Stimulated activated CD8-positive, alpha-beta memory T cell treated with anti-CD3 and anti-CD28 coated beads, Interleukin-4, amount 100 ng/mL, for 1 hour (primary cell): Measurements from ENCODE around the gene CYP39A1.
"Not testable (repeated sequence)": the region's sequence is repeated elsewhere in the genome, so short reads cannot be mapped to it uniquely, and the experiment has no call there.

ENCODE experiments used
- DNase-seq, 2 donors: peaks; one replicate each; pipeline ENCODE4 v3.0.0-alpha.2; 2020; ENCODE audit warnings: low read depth in 2 of 2, low spot score in 1 of 2

Gene CYP39A1

GRCh38 chr6:46648869-46649492 is 3.6 kb downstream of the CYP39A1 start:
- no peak for DNase-seq

DNA sequence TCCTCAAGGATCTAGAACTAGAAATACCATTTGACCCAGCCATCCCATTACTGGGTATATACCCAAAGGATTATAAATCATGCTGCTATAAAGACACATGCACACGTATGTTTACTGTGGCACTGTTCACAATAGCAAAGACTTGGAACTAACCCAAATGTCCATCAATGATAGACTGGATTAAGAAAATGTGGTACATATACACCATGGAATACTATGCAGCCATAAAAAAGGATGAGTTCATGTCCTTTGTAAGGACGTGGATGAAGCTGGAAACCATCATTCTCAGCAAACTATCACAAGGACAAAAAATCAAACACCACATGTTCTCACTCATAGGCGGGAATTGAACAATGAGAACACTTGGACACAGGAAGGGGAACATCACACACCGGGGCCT is 4.5 kb downstream of the CYP39A1 start:
- not testable (repeated sequence) for DNase-seq

DNA sequence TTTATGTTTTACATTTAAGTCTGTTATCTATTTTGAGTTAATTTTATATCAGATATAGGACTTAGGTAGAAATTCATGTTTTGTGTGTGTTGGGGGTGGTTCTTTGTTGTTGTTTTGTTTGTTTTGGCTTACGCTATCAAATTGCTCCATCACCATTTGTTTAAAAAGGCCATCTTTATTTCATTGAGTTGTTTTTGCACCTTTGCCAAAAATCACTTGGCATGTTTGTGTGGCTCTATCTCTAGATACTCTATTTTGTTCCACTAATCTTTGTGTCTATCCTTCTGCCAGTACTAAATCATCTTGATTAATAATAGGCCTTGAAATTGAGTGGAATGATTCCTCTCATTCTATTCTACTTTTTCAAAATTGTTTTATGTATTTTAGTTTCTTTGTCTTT is 7.4 kb downstream of the CYP39A1 start:
- DNase-seq, result no peak

- no peak for DNase-seq
Measured at GRCh38 chr6:46642928-46643751, 9.5 kb downstream of the CYP39A1 start.

DNA sequence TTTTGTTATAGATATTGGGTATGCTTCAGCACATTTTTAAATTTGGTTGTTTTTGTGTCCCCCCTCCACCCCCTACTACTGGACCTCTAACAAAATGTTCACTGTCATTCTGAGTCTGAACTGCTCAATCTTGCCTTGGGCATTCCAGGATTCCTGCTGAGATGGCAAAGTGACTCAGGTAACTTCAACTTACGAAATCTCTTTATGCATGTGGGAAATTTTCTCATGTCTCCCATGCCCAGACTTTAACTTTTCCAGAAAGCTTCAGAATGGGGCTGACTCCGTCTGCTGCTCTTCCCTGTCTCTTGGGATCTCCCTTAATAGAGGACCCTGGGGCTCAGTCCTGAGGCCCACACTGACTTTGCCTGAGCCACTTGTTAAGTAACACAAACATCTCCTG is 14.0 kb downstream of the CYP39A1 start:
- DNase-seq, result no peak

DNA sequence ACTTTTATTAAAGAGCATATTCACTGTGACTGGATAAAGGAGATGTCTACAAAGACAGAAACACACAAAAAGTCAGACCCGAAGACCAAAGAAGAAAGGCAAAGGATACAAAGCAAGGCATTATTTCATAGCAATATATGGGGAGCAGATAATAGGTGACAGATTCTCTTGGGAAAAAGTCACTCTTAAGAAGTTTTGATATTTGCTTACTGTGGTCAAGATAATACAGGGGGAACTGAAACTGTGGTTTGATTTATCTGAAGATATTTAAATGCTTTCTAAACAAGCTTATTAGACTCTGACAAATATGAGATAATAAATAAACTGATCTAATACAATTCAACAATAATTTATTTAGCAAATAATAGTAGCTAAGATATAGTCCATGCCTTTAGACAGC is 14.7 kb downstream of the CYP39A1 start:
- DNase-seq, result no peak

- no peak for DNase-seq
Measured at GRCh38 chr6:46637145-46637544, 15.5 kb downstream of the CYP39A1 start.

DNA sequence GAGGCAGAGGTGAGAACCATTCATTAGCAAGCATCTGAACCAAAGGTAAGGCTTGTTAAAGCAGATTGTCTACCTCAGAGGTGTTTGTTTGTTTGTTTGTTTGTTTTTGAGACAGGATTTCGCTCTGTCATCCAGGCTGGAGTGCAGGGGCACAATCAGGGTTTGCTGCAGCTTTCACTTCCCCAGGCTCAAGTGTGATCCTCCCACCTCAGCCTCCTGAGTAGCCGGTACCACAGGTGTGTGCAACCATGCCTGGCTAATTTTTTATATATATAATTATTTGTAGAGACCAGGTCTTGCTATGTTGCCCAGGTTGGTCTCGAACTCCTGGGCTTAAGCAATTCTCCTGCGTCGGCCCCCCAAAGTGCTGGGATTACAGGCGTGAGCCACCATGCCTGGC is 17.2 kb downstream of the CYP39A1 start:
- no peak for DNase-seq

DNA sequence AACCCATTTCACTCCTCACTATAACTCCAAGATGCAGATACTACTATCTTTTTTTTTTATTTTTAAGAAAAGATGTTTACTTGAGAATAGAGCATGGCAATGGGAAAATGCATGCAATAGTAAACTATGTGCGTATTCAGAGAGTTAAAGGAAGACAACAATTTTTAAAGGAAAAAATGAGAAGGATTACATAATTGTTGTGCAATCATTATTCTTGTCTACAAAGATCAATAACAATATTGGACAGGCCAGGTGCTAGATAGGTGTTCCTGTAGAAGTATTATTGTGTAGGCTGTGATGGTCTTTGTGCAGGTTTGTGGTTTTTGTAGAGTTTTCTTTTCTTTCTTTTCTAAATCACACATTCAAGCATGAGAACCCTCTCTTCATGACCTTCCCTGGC is 20.6 kb downstream of the CYP39A1 start:
- DNase-seq, result no peak

DNA sequence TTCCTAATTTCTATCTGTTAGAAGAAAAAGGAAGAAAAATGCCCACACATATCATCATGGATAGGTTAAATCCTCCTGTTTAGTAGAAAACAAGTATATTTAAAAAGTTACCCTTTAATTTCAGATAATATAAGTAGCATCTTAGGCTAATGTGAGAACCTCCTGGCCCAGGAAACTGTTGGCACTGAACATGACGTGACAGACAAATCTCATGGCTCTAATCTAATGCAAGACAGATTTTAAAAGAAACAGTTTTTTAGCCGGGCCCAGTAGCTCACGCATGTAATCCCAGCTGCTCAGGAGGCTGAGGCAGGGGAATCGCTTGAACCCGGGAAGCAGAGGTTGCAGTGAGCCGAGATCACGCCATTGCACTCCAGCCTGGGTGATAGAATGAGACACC is 22.9 kb downstream of the CYP39A1 start:
- DNase-seq, result no peak

GRCh38 chr6:46628976-46629375 is 23.6 kb downstream of the CYP39A1 start:
- DNase-seq, result no peak

- DNase-seq, result no peak
Measured at GRCh38 chr6:46628498-46628897, 24.1 kb downstream of the CYP39A1 start.

GRCh38 chr6:46626976-46627375 is 25.6 kb downstream of the CYP39A1 start:
- no peak for DNase-seq

DNA sequence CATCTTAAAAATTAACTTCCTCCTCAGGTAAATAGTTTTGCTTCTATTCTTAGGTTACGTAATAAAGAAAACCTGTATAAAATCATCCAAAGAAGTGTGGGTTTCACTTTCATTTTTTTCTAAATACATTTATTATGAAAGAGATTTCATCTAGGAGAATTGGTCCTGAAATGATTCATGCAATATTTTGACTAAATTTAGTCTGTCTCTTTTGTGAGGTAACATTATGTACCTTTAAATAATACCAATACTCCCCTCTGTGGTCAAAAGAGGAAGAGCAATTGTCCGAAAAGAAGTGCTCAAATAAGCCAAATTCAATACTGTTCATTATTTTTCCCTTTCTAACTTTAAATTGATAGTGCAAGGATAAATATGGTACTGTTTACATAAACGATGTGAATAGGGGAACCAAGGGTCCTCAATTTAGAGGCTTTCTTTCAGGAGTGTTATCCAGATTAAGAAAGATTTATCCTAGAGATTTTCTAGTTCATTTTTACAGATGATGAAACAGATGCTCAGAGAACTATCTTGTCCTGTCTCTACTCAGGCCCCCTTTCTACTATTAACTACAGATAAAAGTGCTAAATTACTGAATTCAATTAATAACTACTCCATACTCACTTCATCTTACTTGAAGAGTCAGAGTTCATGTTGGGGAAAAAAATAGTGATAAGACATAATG is 26.2 kb downstream of the CYP39A1 start:
- no peak for DNase-seq

- no peak for DNase-seq
Measured at GRCh38 chr6:46618726-46619125, 33.9 kb downstream of the CYP39A1 start.

DNA sequence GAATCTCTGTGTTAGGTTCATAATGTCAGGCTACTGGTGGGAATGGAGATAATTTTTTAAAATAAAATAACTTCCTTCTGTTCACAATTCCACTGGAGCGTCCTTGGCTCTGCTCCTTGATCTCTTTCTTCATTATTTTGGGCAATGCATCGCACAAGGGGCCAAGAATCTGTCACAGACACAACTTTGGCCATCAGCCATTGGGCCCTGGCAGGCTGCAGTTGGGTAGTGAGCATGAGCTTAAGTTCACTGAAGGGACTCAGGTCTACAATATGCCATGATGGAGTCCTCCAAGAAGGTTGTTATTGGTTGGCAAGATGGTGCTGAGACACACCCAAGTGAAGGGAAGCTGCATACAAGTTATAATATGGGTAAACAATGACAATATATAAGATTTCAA is 40.0 kb downstream of the CYP39A1 start:
- no peak for DNase-seq

DNA sequence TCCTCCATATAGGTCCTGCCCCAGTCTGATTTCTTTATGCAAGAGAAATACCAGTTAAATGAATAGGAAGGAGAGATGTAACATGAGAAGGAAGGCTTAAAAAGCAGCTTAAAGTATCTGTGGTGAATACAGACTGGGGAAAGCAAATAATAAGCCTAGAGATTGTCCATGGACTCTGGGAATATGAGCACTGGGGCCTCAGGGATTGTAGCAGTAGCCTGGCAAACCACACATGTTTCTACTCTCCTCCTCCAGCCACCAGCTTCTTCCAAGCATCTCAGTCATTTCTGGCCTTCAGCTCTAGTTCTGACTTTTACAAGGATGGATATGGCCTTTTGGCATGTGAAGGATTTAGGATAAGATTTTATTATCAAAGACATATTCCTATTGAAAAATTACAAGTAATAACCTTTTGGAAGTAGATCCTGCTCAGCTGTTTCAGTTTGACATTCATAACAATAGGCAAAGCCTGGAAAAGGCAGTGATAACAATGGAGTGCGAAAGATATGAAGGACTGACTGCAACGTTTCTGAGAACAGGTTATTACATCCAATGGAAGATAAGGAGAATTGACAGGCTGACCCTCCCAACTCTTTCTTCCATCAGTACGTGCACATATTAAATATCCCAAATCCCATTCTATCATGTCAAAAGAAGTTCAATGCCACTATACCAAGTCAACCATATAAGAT is 41.6 kb downstream of the CYP39A1 start:
- no peak for DNase-seq

DNA sequence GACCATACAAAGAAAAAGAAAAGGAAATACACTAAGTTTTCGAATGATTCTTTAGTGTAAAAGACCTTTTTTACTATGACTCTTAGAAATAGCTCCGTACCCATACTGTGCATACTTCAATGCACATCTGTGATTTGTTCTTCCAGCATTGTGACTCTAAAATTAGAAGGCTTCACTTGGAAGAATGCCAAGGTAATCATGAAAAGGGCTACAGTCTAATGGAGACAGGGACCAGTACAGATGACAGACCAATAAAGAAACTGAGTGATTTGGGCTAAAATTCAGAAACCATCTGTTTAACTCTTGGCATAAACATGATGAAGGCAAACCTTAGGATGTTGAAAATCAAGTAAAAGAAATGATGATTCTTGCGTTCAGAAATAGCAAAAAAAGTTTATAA is 46.3 kb downstream of the CYP39A1 start:
- no peak for DNase-seq

DNA sequence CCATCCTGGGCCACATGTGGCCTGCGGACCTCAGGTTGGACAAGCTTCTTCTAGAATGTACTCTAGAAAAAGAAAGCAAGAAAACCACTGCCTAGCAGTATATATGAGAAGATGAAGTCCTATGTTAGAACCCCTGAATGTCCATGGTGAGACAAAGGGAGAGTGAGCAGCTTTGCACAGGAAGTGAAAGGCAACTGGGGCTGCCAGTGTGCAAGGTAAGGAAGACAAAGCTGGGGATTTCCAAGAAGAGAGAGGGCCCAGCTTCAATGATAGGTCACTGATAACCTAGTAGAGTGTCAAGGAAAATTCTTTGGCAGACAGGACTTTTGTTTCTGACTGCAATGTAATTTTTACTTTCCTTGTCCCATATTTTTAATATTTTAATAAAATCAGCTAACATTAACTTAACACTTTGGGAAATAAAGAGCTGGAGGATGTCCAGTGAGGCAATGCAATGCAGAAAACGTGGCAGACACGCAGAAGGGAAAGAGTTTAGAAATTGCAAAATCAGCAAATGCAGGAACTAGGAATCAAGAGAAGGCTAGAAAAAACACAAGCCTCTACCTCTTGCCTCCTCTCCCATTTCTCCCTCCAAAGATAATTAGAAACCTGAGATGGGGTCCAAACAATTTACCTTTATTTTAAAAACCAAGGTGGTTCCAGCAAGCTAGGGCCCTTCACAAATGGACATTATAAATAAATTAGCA is 47.4 kb downstream of the CYP39A1 start:
- DNase-seq, result no peak

- DNase-seq, result no peak
Measured at GRCh38 chr6:46598215-46598614, 54.4 kb downstream of the CYP39A1 start.

GRCh38 chr6:46592740-46593139 is 59.9 kb downstream of the CYP39A1 start:
- DNase-seq, result no peak
